NT2/D1 (cell line): ENCODE measurements around the gene ZNF560.

Experiments used
- SUZ12 ChIP-seq: IDR thresholded peaks from 2 replicates; pipeline ENCODE4 v1.6.1; 2011; ENCODE audit not compliant: insufficient read length, insufficient read depth; ENCODE audit errors: extremely low read depth
- YY1 ChIP-seq: IDR thresholded peaks from 2 replicates; pipeline ENCODE4 v1.6.1; 2011; ENCODE audit not compliant: insufficient read length, insufficient read depth
- ZNF274 ChIP-seq: IDR thresholded peaks from 2 replicates; pipeline ENCODE4 v1.6.1; 2011; ENCODE audit warnings: mild to moderate bottlenecking, low read depth, low read length

GRCh38 chr19:9507285-9507684 is 8.9 kb upstream of the ZNF560 start:
- TF ChIP-seq SUZ12 = no peak
- no peak for TF ChIP-seq ZNF274
- TF ChIP-seq YY1 = no peak
